WI38 (cell line): ENCODE measurements around the gene FOXN3.

ENCODE experiments used
- H3K4me3 ChIP-seq: 2 replicates; pipeline ENCODE4 v1.5.1; 2011; ENCODE audit warnings: low read depth, mild to moderate bottlenecking, control low read depth, low read length
- TF ChIP-seq, protein P1 (sequence below): IDR thresholded peaks from 2 replicates; pipeline ENCODE4 v1.5.1; 2012; ENCODE audit warnings: low read depth, mild to moderate bottlenecking, control low read depth, low read length

The FOXN3 gene

DNA sequence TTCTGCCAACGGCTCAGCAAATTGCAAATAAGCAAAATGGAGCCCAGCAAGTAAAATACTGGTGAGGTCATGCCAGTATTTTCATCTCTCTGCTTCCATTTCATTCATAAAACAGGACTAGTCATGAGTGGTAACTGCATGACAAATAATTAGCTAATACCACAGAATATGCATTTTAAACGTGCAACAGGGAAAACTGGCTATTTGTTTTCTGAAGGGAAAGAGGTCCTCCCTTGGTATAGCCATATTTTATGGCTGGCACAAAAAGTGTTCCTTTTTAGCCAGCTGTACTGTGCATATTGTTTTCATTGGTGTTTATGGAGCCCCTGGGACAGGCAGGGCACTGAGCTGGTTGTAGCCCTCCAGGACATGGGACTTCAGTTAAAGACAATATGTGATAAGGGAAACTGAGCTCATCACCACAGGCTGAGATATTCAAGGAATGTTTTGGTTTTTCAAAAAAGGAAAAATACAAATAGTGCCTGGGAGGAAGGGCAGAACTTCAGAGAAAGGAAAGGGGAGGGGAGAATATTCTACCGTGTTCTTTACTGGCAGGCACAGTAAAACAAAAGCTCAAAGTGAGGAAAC is 26.1 kb upstream of the FOXN3 start:
- TF ChIP-seq, protein P1, sequence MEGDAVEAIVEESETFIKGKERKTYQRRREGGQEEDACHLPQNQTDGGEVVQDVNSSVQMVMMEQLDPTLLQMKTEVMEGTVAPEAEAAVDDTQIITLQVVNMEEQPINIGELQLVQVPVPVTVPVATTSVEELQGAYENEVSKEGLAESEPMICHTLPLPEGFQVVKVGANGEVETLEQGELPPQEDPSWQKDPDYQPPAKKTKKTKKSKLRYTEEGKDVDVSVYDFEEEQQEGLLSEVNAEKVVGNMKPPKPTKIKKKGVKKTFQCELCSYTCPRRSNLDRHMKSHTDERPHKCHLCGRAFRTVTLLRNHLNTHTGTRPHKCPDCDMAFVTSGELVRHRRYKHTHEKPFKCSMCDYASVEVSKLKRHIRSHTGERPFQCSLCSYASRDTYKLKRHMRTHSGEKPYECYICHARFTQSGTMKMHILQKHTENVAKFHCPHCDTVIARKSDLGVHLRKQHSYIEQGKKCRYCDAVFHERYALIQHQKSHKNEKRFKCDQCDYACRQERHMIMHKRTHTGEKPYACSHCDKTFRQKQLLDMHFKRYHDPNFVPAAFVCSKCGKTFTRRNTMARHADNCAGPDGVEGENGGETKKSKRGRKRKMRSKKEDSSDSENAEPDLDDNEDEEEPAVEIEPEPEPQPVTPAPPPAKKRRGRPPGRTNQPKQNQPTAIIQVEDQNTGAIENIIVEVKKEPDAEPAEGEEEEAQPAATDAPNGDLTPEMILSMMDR = no peak
- no peak overlapping the region for H3K4me3 ChIP-seq

DNA sequence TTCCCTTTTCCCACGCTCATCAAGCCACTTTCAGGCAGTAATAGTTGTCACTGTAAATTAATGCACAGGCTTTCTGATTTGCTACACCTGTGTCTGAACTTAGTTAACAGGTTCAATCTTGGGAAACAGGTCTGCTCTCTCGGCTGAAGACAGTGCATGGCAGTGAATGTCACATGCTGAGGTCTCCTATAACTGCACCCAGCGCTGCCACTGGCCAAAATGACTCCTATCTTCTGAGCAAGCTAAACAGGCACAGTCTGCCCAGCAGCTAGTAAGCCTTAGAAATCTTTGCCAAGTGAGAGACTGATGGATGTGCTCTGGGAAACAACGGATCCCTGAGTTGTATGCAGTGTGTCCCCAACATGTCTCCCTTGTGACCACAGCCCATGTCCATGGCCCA is 25.2 kb upstream of the FOXN3 start:
- no peak overlapping the region for H3K4me3 ChIP-seq
- TF ChIP-seq, protein P1 = no peak

DNA sequence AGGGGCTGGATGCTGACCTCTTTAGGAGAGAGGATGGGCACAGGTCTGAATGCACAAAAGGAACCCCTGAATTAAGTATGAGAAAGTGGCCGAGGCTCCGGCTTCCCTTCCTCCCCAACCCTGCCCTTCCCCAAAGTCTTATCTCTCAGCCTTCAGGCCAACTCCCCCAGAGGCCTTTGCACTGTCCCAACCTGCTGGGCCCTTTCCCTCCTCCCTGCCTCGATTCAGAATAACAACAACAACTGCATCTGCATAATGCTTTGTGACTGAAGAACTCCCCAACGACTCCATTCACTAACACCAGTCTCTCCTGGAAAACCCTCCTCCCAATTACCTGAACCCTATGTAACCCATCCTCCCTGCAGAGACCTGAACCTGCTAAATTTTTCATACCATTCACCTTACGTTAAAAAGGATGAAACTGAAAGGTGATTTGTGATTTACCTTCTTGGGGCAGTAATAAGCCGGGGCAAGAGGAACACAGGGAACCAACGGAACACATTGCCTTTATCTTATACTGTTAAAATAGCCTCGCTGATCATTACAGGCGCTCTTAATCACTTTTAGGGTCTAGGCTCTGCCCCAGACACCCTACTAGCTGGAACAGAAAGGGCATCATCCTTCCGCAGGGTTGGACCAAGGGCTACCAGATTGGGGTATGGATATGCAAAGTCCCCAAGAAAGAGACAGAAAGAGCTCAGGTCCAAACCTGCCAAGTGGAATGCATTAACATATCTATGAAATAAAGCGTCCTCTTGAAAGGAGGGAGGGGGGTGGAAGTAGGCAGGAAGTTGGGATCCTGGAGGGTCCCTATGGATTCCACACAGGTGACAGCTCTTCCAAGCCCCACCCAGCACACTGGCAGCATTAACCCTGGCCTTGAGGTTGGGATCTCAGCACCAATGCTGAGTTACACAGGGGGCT is 24.2 kb upstream of the FOXN3 start:
- TF ChIP-seq, protein P1 = no peak
- H3K4me3 ChIP-seq = no peak overlapping the region

DNA sequence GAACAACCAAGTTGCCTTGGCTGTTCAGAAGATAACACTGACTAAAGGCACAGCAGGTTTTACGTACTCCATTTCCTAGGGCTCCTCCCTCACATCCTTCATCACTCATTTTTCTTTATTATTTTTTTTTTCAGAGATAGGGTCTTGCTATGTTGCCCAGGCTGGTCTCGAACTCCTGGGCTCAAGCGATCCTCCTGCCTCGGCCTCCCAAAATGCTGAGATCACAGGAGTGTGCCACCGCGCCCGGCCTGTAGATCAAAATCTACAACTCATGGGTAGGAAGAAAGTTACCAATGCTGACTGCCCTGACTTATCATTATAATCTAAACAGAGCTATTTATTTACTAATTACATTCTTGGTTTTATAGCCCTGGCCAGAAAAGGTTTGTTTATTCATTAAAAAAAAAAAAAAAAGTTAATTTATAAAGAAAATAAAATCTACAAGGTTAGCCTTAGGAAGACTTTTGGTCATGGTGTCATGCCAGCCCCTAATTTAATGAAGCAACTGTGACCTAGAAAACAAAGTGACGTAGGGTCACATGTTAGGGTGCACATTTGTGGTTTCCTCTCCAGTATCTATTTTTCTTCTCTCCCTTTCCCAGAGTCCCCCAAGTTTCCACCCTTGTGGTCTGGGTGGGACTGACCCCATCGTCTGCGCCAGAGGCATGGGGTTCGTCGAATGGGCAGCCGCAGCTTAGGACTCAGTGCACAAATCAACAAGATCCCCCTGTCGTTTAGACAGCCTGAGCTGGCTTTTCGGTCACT is 19.0 kb upstream of the FOXN3 start:
- TF ChIP-seq, protein P1 = no peak

DNA sequence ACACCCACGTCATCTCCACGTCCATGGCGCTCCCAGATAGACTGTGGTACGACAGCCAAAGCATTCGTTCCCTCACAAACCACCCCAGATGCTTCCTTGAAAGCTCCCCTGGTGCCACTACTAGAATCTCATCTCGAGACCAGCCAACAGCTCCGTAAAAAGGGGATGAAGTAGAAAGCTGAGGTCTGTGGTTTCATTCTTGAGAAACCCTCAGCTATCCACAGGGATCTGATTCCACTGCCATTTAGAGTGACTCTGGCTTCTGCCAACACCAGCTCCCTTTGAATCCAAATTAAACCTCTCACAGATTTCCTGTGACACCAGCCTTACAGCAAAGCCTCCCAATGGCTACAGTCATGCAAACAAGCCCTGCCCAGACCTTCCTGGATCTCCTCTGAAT is 18.5 kb upstream of the FOXN3 start:
- H3K4me3 ChIP-seq = no peak overlapping the region

More for the DNA sequence above, 19.0 kb upstream of the FOXN3 start:
- no peak overlapping the region for H3K4me3 ChIP-seq

DNA sequence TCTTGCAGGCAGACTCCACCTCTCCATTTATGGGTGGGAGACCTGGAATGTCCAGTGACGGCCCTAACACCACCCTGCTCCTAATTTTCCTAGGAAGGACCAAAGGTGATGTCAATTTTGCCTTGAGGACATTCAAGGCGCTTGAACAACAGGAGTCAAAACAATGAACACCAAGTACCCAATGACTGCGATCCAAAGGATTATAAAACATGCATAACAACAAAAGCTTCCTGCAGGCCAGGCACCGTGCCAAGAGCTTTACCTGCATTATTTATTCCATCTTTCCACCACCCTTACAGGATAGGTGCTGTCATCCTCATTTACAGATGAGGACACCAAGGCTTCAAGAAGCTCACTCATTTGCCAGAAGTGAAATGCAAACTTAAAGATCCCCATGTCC is 15.2 kb upstream of the FOXN3 start:
- H3K4me3 ChIP-seq = no peak overlapping the region
- TF ChIP-seq, protein P1 = no peak

More for the DNA sequence above, 18.5 kb upstream of the FOXN3 start:
- TF ChIP-seq, protein P1 = no peak
